Gastrocnemius medialis (tissue), 4 donors: ENCODE data around the gene SVIP.

Experiments used
- CTCF ChIP-seq, 5 experiments: fragments of 450-650 bp in 3 of 5; fragments of 200-600 bp in 2 of 5; sonication (generic) in 2 of 5; IDR thresholded peaks in 4 of 5; conservative IDR thresholded peaks in 1 of 5; 1 replicate in 4 of 5; 2 replicates in 1 of 5; pipeline ENCODE4 v1.5.1; 2016 to 2019; ENCODE audit warnings: antibody characterized with exemption in 5 of 5, mild to moderate bottlenecking in 3 of 5, moderate library complexity in 3 of 5
- POLR2A ChIP-seq, 2 donors: fragments of 450-650 bp; IDR thresholded peaks; one replicate each; pipeline ENCODE4 v1.6.1; 2017; ENCODE audit warnings: antibody characterized with exemption in 2 of 2, mild to moderate bottlenecking in 2 of 2, moderate library complexity in 2 of 2

- no peak for TF ChIP-seq POLR2A (IDR thresholded peaks at IDR 0.05)
- no peak for TF ChIP-seq CTCF (IDR thresholded peaks at IDR 0.05 in 4 of 5, conservative IDR thresholded peaks at IDR 0.05 in 1 of 5)
Observed at GRCh38 chr11:22809893-22810292, 19.7 kb downstream of the SVIP start.
